ENCODE data around the gene CDHR1. TPM values are rescaled to one million over a fixed set of nuclear protein-coding genes. Genes with fewer than 3 reads are reported as not detected.

Gene CDHR1
- total RNA-seq, 1 donor from 2014 or later = under 0.01 TPM

DNA sequence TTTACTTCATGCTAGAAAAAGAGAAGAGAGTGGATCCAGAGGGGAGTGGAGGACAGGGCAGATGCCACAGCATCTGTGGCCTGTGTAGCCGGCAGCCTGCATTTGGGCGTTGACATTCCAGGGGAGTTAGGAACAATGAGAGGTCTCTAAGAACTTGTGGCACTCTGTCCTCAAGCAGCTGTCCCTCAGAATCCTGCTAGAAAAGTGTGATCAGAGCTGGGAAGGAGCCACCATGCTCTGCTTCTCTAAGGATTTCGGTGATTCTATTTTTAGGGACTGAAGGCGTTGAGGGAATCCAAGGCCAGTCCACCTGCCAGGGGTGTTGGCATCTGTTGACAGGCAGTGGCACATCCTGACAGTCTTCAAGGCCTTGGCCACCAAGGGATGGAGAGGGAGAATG is 23.4 kb downstream of the CDHR1 start:
- Histone ChIP-seq H3K9ac (ENCODE audit: low read depth in 1 of 3, low read length in 3 of 3) (no peak overlapping the region), H3K27me3 (ENCODE audit: control insufficient read depth in 3 of 3, insufficient read depth in 3 of 3, low read length in 3 of 3) (peaks cover 0 to 7% (median 0%) of the 10 kb centered on the region in 3 donors), H3K27ac (ENCODE audit: low read depth, low read length) (no peak overlapping the region), H3K9me3 (ENCODE audit: control insufficient read depth in 3 of 3, low read length in 3 of 3) (no peaks in the 10 kb centered on the region), H3K4me1 (ENCODE audit: control insufficient read depth in 3 of 3, insufficient read depth in 3 of 3, low read length in 3 of 3) (no peaks in the 10 kb centered on the region), H3K36me3 (ENCODE audit: control insufficient read depth in 3 of 3, insufficient read depth in 3 of 3, low read length in 3 of 3) (no peaks in the 10 kb centered on the region), H3K4me3 (ENCODE audit: low read length in 3 of 3) (no peak overlapping the region)

DNA sequence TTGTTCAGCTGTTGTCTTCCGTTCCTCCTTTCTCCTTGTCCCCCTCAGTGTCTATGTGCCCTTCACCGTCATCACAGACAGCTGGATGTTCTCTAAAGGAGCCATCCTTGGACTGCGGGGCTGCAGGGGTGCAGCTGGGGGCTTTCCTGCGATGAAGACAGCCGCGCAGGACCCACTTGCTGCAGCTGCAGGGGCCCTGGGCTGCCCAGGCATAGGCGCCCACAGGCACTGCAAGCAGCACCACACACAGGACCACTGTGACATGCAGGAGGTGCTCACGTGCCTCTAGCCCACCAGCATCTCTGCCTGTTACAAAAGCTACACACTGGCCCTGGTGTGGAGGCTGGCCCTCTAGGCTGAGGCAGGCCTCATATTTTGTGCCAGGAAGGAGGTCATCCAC is 27.6 kb downstream of the CDHR1 start:
- H3K9me3 ChIP-seq (ENCODE audit: control insufficient read depth in 3 of 3, low read length in 3 of 3) = no peaks in the 10 kb centered on the region
- H3K4me1 ChIP-seq (ENCODE audit: control insufficient read depth in 3 of 3, insufficient read depth in 3 of 3, low read length in 3 of 3) = no peaks in the 10 kb centered on the region
- no peak overlapping the region for H3K27ac ChIP-seq (ENCODE audit: low read depth, low read length)

DNA sequence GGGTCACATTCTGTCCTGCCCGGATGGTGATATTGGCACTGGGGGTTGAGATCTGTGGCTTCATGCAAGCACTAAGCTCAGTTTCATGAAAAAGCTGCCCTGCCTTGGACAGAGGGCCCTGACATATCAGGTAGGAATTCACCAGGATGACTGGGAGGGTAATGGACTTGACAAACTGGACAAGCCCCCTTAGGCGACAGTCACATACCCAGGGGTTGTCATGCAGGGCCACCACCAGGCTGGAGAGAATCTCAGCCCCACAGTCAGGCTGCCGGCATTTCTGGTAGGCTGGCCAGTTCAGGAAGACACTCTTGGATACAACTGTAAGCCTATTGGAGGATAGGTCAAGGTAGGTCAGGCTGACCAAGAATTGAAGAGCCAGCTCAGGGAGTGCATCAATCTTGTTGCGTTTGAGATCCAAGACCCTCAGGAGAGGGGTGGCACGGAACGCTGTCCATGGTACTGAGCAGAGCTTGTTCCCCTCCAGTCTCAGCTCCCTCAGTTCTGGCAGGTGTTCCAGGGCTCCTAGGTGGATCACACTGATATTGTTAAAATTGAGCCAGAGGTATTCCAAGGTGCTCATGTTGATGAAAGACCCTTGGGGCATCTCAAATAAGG is 30.2 kb downstream of the CDHR1 start:
- H3K9me3 ChIP-seq (ENCODE audit: control insufficient read depth in 3 of 3, low read length in 3 of 3) = no peaks in the 10 kb centered on the region
- no peaks in the 10 kb centered on the region for H3K36me3 ChIP-seq (ENCODE audit: control insufficient read depth in 3 of 3, insufficient read depth in 3 of 3, low read length in 3 of 3)
- no peak overlapping the region for H3K4me3 ChIP-seq (ENCODE audit: low read length in 3 of 3)
- H3K27me3 ChIP-seq (ENCODE audit: control insufficient read depth in 3 of 3, insufficient read depth in 3 of 3, low read length in 3 of 3) = peaks cover 0 to 8% (median 6%) of the 10 kb centered on the region in 3 donors
- no peak overlapping the region for H3K27ac ChIP-seq (ENCODE audit: low read depth, low read length)
- no peak overlapping the region for H3K9ac ChIP-seq (ENCODE audit: low read depth in 1 of 3, low read length in 3 of 3)
- no peaks in the 10 kb centered on the region for H3K4me1 ChIP-seq (ENCODE audit: control insufficient read depth in 3 of 3, insufficient read depth in 3 of 3, low read length in 3 of 3)

More for the DNA sequence above, 27.6 kb downstream of the CDHR1 start:
- Histone ChIP-seq H3K4me3 (ENCODE audit: low read length in 3 of 3) (no peak overlapping the region), H3K9ac (ENCODE audit: low read depth in 1 of 3, low read length in 3 of 3) (no peak overlapping the region), H3K27me3 (ENCODE audit: control insufficient read depth in 3 of 3, insufficient read depth in 3 of 3, low read length in 3 of 3) (peaks cover 0 to 8% (median 6%) of the 10 kb centered on the region in 3 donors), H3K36me3 (ENCODE audit: control insufficient read depth in 3 of 3, insufficient read depth in 3 of 3, low read length in 3 of 3) (no peaks in the 10 kb centered on the region)

DNA sequence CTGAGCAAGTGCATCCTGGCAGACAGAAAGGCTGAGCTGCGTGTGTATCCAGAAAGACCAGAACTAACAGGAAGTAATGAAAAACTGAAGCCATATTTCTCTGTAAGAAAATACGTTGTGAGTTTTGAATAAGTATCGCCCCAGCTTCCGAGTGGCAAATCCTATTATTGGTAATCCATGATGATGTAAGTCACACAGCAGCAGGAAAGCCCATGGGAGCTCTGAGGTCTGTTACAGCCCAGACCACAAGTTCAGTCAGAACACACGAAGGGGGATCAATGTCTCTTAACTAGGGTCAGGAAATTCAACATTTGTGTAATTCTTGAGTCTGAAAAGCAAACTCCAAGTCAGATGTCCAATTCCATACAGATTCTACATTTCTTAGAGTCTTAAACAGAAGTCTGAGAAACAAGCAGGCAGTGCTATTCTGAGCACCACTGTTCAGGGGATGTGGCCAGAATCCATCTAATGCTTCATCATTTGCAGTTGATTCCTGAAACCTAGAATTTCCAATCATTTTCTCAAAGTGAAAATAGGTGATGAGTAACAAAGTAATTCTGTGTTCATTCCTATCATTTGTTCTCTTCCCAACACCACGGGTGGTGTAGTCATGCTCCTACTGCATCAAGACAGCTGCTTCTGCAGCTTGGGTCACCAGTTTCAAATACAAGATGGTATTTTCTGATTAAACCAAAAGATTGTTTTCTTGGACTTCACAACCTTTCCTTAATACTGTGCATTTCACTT is 31.3 kb downstream of the CDHR1 start, which contains the start of gene LRIT2:
Gene LRIT2 (minus strand): TSS at position 118 of the 747 bp plus-strand sequence. CDS start 24 bp downstream, at position 94.
- Histone ChIP-seq H3K27ac (ENCODE audit: low read depth, low read length) (no peak within 1 kb of the TSS), H3K4me1 (ENCODE audit: control insufficient read depth in 3 of 3, insufficient read depth in 3 of 3, low read length in 3 of 3) (no peaks in the 10 kb centered on the region), H3K9me3 (ENCODE audit: control insufficient read depth in 3 of 3, low read length in 3 of 3) (no peaks in the 10 kb centered on the region), H3K27me3 (ENCODE audit: control insufficient read depth in 3 of 3, insufficient read depth in 3 of 3, low read length in 3 of 3) (peaks cover 0 to 8% (median 6%) of the 10 kb centered on the region in 3 donors), H3K4me3 (ENCODE audit: low read length in 3 of 3) (no peak within 1 kb of the TSS), H3K36me3 (ENCODE audit: control insufficient read depth in 3 of 3, insufficient read depth in 3 of 3, low read length in 3 of 3) (no peaks in the 10 kb centered on the region), H3K9ac (ENCODE audit: low read depth in 1 of 3, low read length in 3 of 3) (no peak within 1 kb of the TSS)

- Histone ChIP-seq H3K4me3 (ENCODE audit: low read length in 3 of 3) (no peak overlapping the region), H3K27ac (ENCODE audit: low read depth, low read length) (no peak overlapping the region), H3K27me3 (ENCODE audit: control insufficient read depth in 3 of 3, insufficient read depth in 3 of 3, low read length in 3 of 3) (peaks cover 0 to 8% (median 8%) of the 10 kb centered on the region in 3 donors)
These were observed 32.3 kb downstream of the CDHR1 start for GRCh38 chr10:84226616-84227015.

DNA sequence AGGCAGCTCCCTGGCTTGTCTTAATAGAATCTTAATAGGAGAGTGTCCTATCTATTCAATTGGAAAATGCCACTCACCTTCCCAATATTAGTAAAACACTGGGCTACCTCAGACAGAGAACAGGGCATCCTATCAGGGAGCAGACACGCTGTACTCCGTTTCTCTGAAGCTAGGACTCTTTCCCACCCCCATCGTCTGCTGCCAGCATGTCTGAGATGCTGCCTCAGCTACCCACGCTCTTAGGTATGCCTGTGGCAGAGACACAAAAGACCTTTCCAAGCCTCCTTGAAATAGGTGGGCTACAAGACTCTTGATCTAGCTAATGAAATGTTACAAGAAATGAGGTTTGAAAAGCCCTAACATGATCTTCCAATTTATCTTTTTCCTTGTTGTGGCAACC is 33.5 kb downstream of the CDHR1 start:
- H3K36me3 ChIP-seq (ENCODE audit: control insufficient read depth in 3 of 3, insufficient read depth in 3 of 3, low read length in 3 of 3) = no peaks in the 10 kb centered on the region
- H3K4me3 ChIP-seq (ENCODE audit: low read length in 3 of 3) = no peak overlapping the region
- H3K4me1 ChIP-seq (ENCODE audit: control insufficient read depth in 3 of 3, insufficient read depth in 3 of 3, low read length in 3 of 3) = no peaks in the 10 kb centered on the region
- no peak overlapping the region for H3K9ac ChIP-seq (ENCODE audit: low read depth in 1 of 3, low read length in 3 of 3)
- peaks cover 0 to 16% (median 14%) of the 10 kb centered on the region in 3 donors for H3K27me3 ChIP-seq (ENCODE audit: control insufficient read depth in 3 of 3, insufficient read depth in 3 of 3, low read length in 3 of 3)
- H3K9me3 ChIP-seq (ENCODE audit: control insufficient read depth in 3 of 3, low read length in 3 of 3) = no peaks in the 10 kb centered on the region
- no peak overlapping the region for H3K27ac ChIP-seq (ENCODE audit: low read depth, low read length)

More at GRCh38 chr10:84226616-84227015, 32.3 kb downstream of the CDHR1 start:
- Histone ChIP-seq H3K4me1 (ENCODE audit: control insufficient read depth in 3 of 3, insufficient read depth in 3 of 3, low read length in 3 of 3) (no peaks in the 10 kb centered on the region), H3K9ac (ENCODE audit: low read depth in 1 of 3, low read length in 3 of 3) (no peak overlapping the region), H3K9me3 (ENCODE audit: control insufficient read depth in 3 of 3, low read length in 3 of 3) (no peaks in the 10 kb centered on the region), H3K36me3 (ENCODE audit: control insufficient read depth in 3 of 3, insufficient read depth in 3 of 3, low read length in 3 of 3) (no peaks in the 10 kb centered on the region)

GRCh38 chr10:84230359-84230758 is 36.0 kb downstream of the CDHR1 start:
- no peak overlapping the region for H3K27ac ChIP-seq (ENCODE audit: low read depth, low read length)
- H3K4me1 ChIP-seq (ENCODE audit: control insufficient read depth in 3 of 3, insufficient read depth in 3 of 3, low read length in 3 of 3) = no peaks in the 10 kb centered on the region
- H3K4me3 ChIP-seq (ENCODE audit: low read length in 3 of 3) = no peak overlapping the region
- H3K9ac ChIP-seq (ENCODE audit: low read depth in 1 of 3, low read length in 3 of 3) = no peak overlapping the region
- H3K9me3 ChIP-seq (ENCODE audit: control insufficient read depth in 3 of 3, low read length in 3 of 3) = no peaks in the 10 kb centered on the region
- H3K27me3 ChIP-seq (ENCODE audit: control insufficient read depth in 3 of 3, insufficient read depth in 3 of 3, low read length in 3 of 3) = peaks cover 0 to 8% (median 7%) of the 10 kb centered on the region in 3 donors
- H3K36me3 ChIP-seq (ENCODE audit: control insufficient read depth in 3 of 3, insufficient read depth in 3 of 3, low read length in 3 of 3) = no peaks in the 10 kb centered on the region

- H3K9me3 ChIP-seq (ENCODE audit: control insufficient read depth in 3 of 3, low read length in 3 of 3) = no peaks in the 10 kb centered on the region
- H3K27me3 ChIP-seq (ENCODE audit: control insufficient read depth in 3 of 3, insufficient read depth in 3 of 3, low read length in 3 of 3) = peaks cover 0 to 14% (median 13%) of the 10 kb centered on the region in 3 donors
- H3K9ac ChIP-seq (ENCODE audit: low read depth in 1 of 3, low read length in 3 of 3) = no peak overlapping the region
- no peak overlapping the region for H3K27ac ChIP-seq (ENCODE audit: low read depth, low read length)
- H3K36me3 ChIP-seq (ENCODE audit: control insufficient read depth in 3 of 3, insufficient read depth in 3 of 3, low read length in 3 of 3) = no peaks in the 10 kb centered on the region
- H3K4me1 ChIP-seq (ENCODE audit: control insufficient read depth in 3 of 3, insufficient read depth in 3 of 3, low read length in 3 of 3) = no peaks in the 10 kb centered on the region
- no peak overlapping the region for H3K4me3 ChIP-seq (ENCODE audit: low read length in 3 of 3)
These were observed 38.0 kb downstream of the CDHR1 start for GRCh38 chr10:84232376-84232775.

- Histone ChIP-seq H3K9ac (ENCODE audit: low read depth in 1 of 3, low read length in 3 of 3) (no peak overlapping the region), H3K27ac (ENCODE audit: low read depth, low read length) (no peak overlapping the region), H3K4me3 (ENCODE audit: low read length in 3 of 3) (no peak overlapping the region), H3K4me1 (ENCODE audit: control insufficient read depth in 3 of 3, insufficient read depth in 3 of 3, low read length in 3 of 3) (no peaks in the 10 kb centered on the region), H3K27me3 (ENCODE audit: control insufficient read depth in 3 of 3, insufficient read depth in 3 of 3, low read length in 3 of 3) (peaks cover 0 to 19% (median 16%) of the 10 kb centered on the region in 3 donors), H3K9me3 (ENCODE audit: control insufficient read depth in 3 of 3, low read length in 3 of 3) (no peaks in the 10 kb centered on the region), H3K36me3 (ENCODE audit: control insufficient read depth in 3 of 3, insufficient read depth in 3 of 3, low read length in 3 of 3) (no peaks in the 10 kb centered on the region)
These were observed 39.6 kb downstream of the CDHR1 start for GRCh38 chr10:84233940-84234339.

DNA sequence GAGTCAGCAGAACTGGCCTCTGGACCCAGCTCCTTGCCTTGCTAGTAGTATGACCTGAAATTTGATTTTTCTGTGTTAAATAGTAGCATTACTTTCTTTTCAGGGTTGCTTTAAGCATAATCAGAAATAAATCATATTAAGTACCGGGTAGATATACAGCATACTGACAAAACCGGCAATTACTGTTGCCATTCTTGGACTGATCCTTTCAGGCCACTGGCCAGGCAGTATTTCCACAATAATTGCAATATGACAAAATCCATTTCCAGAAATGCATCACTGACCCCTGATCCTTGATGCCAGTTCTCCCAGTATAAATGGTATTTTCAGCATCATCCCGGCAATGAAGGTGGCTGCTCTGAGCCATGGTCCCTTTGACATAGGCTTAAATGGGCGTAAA is 40.1 kb downstream of the CDHR1 start:
- peaks cover 0 to 19% (median 16%) of the 10 kb centered on the region in 3 donors for H3K27me3 ChIP-seq (ENCODE audit: control insufficient read depth in 3 of 3, insufficient read depth in 3 of 3, low read length in 3 of 3)
- H3K27ac ChIP-seq (ENCODE audit: low read depth, low read length) = no peak overlapping the region
- no peaks in the 10 kb centered on the region for H3K9me3 ChIP-seq (ENCODE audit: control insufficient read depth in 3 of 3, low read length in 3 of 3)
- H3K4me3 ChIP-seq (ENCODE audit: low read length in 3 of 3) = no peak overlapping the region
- H3K36me3 ChIP-seq (ENCODE audit: control insufficient read depth in 3 of 3, insufficient read depth in 3 of 3, low read length in 3 of 3) = no peaks in the 10 kb centered on the region
- H3K4me1 ChIP-seq (ENCODE audit: control insufficient read depth in 3 of 3, insufficient read depth in 3 of 3, low read length in 3 of 3) = no peaks in the 10 kb centered on the region
- H3K9ac ChIP-seq (ENCODE audit: low read depth in 1 of 3, low read length in 3 of 3) = no peak overlapping the region
